PC-9 (cell line): ENCODE results near the gene GYS1. TPM values are rescaled to one million over a fixed set of nuclear protein-coding genes. Genes with fewer than 3 reads are reported as not detected.

Experiments
- BruUV-seq: library from RNA; stranded (reverse); fragments of 400-500 nt; replicated peaks from 2 replicates; lab custom pipeline; 2021; lab: Mats Ljungman, UMichigan
- CTCF ChIA-PET: fragments of 300-600 bp; sonication (Branson Sonifier 250); formaldehyde crosslinking; loops from one replicate; lab custom pipeline; 2022; ENCODE audit warnings: antibody characterized with exemption; lab: Charles Lee
- POLR2A ChIA-PET: fragments of 300-600 bp; sonication (Branson Sonifier 250); formaldehyde crosslinking; loops from one replicate; lab custom pipeline; 2022; ENCODE audit warnings: antibody characterized with exemption; ENCODE audit not compliant: unreplicated experiment; lab: Charles Lee
- DNase-seq, 2 experiments: peaks; one replicate each; pipeline versions ENCODE4 v3.0.0 to v3.0.0-alpha.2; 2015 to 2022; ENCODE audit warnings: mixed read lengths in 1 of 2
- H2AFZ ChIP-seq: fragments of 200-600 bp; sonication (generic); 2 replicates; pipeline ENCODE4 v1.8.1; 2017; ENCODE audit warnings: antibody characterized with exemption
- H3F3A ChIP-seq: fragments of 200-600 bp; sonication (generic); 2 replicates; pipeline ENCODE4 v1.8.1; 2017; ENCODE audit warnings: antibody characterized with exemption, mild to moderate bottlenecking, low read depth; ENCODE audit not compliant: insufficient read depth
- H3K27ac ChIP-seq: fragments of 200-600 bp; sonication (generic); 2 replicates; pipeline ENCODE4 v1.6.1; 2016; ENCODE audit warnings: mixed run types
- H3K27me3 ChIP-seq: fragments of 200-600 bp; sonication (generic); 2 replicates; pipeline ENCODE4 v1.6.1; 2016; ENCODE audit warnings: low read depth, mixed run types; ENCODE audit not compliant: insufficient read depth
- H3K36me3 ChIP-seq: fragments of 200-600 bp; sonication (generic); 2 replicates; pipeline ENCODE4 v1.6.1; 2016; ENCODE audit warnings: low read depth, mixed run types
- H3K4me1 ChIP-seq: fragments of 200-600 bp; sonication (generic); replicated peaks from 2 replicates; pipeline ENCODE4 v1.6.1; 2016; ENCODE audit warnings: mixed run types; ENCODE audit not compliant: insufficient read depth
- H3K4me2 ChIP-seq: fragments of 200-600 bp; sonication (generic); 2 replicates; pipeline ENCODE4 v1.6.1; 2017; ENCODE audit warnings: mixed run types
- H3K4me3 ChIP-seq: fragments of 200-600 bp; sonication (generic); 2 replicates; pipeline ENCODE4 v1.6.1; 2016; ENCODE audit warnings: mixed run types
- H3K79me2 ChIP-seq: fragments of 200-600 bp; sonication (generic); 2 replicates; pipeline ENCODE4 v1.6.1; 2017; ENCODE audit warnings: low read depth, mixed run types
- H3K9me2 ChIP-seq: fragments of 200-600 bp; sonication (generic); 2 replicates; pipeline ENCODE4 v1.8.1; 2017; ENCODE audit warnings: mild to moderate bottlenecking; ENCODE audit not compliant: insufficient read depth
- H3K9me3 ChIP-seq: fragments of 200-600 bp; sonication (generic); 2 replicates; pipeline ENCODE4 v1.8.1; 2016; ENCODE audit warnings: low read depth; ENCODE audit not compliant: insufficient read depth
- H4K20me1 ChIP-seq: fragments of 200-600 bp; sonication (generic); 2 replicates; pipeline ENCODE4 v1.8.1; 2017; ENCODE audit not compliant: insufficient read depth
- EZH2 ChIP-seq: fragments of 200-600 bp; sonication (generic); IDR thresholded peaks from 2 replicates; pipeline ENCODE4 v1.8.0; 2017; ENCODE audit warnings: antibody characterized with exemption, low read depth
- intact Hi-C: fragments of 100-400 bp; cut with micrococcal nuclease; formaldehyde crosslinking; loops from one replicate; pipeline ENCODE4 v1.10.0; 2022; ENCODE audit not compliant: unreplicated experiment
- total RNA-seq: library from RNA; stranded (reverse); gene quantifications from 2 replicates; pipeline ENCODE4 v1.2.3, GENCODE V29; 2021
- TF ChIP-seq, protein P1 (sequence below): fragments of 200-600 bp; sonication (generic); conservative IDR thresholded peaks from 2 replicates; pipeline ENCODE4 v1.6.1; 2017; ENCODE audit warnings: mixed run types, antibody characterized with exemption, mild to moderate bottlenecking, moderate library complexity

The GYS1 gene
- total RNA-seq, 1 experiment from 2014 or later = 54.2 TPM

DNA sequence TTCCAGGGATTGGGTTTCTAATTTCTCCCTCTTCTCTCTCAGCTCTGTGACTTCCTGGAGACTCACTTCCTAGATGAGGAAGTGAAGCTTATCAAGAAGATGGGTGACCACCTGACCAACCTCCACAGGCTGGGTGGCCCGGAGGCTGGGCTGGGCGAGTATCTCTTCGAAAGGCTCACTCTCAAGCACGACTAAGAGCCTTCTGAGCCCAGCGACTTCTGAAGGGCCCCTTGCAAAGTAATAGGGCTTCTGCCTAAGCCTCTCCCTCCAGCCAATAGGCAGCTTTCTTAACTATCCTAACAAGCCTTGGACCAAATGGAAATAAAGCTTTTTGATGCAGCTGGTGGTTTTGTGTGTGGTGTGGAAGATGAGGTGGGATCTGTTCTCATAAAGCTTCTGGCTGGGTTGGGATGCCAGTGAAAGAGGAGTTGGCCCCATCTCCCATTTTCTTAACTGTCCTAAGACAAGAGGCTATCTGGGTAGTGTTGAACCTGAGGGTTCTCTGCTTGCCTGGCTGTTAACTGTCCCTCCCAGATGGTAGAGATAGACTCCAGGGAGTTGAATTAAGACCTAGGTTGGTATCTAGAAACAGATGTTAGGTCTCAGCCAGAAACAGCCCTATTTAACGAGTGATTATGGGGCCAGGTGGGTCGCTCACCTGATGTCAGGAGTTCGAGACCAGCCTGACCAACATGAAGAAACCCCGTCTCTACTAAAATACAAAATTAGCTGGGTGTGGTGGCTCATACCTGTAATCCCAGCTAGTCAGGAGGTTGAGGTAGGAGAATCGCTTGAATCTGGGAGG is 26.4 kb downstream of the GYS1 start:
- DNase-seq = peak in 1 of 2 experiments; percentile 44
- peak overlapping the region; percentile 84 for H3K4me3 ChIP-seq
- ChIA-PET CTCF (no interaction called here), POLR2A (interaction anchor here (0.5 to 1.0 kb wide), 3 partner anchors 27 to 168 kb away, joined by 3 to 16 read pairs (median 5); partner anchors contain the start of genes HSD17B14 and RUVBL2)
- peaks cover 76% of the 10 kb centered on the region for H3F3A ChIP-seq
- peaks cover 33% of the 10 kb centered on the region for H3K4me1 ChIP-seq
- peak overlapping the region; percentile 59 for H3K27ac ChIP-seq
- no peaks in the 10 kb centered on the region for H3K9me3 ChIP-seq
- no peaks in the 10 kb centered on the region for H3K9me2 ChIP-seq
- intact Hi-C loops = loop anchor here (5.0 to 10.0 kb wide), 2 partner anchors 319 to 482 kb away; partner anchors contain the start of gene CA11
- H3K27me3 ChIP-seq = no peaks in the 10 kb centered on the region
- TF ChIP-seq EZH2 = no peak
- TF ChIP-seq, protein P1, sequence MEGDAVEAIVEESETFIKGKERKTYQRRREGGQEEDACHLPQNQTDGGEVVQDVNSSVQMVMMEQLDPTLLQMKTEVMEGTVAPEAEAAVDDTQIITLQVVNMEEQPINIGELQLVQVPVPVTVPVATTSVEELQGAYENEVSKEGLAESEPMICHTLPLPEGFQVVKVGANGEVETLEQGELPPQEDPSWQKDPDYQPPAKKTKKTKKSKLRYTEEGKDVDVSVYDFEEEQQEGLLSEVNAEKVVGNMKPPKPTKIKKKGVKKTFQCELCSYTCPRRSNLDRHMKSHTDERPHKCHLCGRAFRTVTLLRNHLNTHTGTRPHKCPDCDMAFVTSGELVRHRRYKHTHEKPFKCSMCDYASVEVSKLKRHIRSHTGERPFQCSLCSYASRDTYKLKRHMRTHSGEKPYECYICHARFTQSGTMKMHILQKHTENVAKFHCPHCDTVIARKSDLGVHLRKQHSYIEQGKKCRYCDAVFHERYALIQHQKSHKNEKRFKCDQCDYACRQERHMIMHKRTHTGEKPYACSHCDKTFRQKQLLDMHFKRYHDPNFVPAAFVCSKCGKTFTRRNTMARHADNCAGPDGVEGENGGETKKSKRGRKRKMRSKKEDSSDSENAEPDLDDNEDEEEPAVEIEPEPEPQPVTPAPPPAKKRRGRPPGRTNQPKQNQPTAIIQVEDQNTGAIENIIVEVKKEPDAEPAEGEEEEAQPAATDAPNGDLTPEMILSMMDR = no peak
- peaks cover 18% of the 10 kb centered on the region for H3K36me3 ChIP-seq
- H4K20me1 ChIP-seq = peaks cover 22% of the 10 kb centered on the region
- no peak overlapping the region for H2AFZ ChIP-seq
- H3K4me2 ChIP-seq = peak overlapping the region; percentile 84
- BruUV-seq = no TSS peak
- peaks cover 33% of the 10 kb centered on the region for H3K79me2 ChIP-seq

DNA sequence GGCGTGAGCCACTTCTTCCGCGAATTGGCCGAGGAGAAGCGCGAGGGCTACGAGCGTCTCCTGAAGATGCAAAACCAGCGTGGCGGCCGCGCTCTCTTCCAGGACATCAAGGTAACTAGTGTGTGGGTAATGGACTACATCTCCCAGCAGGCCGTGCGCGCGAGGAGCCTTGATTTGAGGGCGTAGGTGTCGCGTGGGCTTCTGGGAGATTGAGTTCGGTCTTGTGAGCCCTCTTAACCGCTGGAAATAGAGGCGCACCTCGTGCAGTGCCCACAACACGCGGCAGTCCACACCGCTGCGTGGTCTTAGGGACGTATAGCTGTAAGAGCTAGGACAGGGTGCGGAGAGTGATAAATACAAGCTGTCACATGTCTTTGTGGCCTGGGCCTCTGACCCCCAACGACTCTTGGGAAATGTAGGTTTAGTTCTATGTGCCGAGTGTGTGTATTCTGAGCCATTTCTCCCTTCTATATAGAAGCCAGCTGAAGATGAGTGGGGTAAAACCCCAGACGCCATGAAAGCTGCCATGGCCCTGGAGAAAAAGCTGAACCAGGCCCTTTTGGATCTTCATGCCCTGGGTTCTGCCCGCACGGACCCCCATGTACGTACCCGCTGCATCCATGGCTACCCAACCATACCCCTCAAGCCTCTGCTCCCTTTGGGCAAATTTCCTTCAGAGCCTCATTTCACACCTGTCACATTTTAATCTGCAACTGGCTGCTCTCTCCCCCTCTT is 27.1 kb downstream of the GYS1 start:
- no peaks in the 10 kb centered on the region for H3K9me2 ChIP-seq
- TF ChIP-seq EZH2 = no peak
- TF ChIP-seq, protein P1 = no peak
- H3K79me2 ChIP-seq = peaks cover 33% of the 10 kb centered on the region
- H3F3A ChIP-seq = peaks cover 77% of the 10 kb centered on the region
- peak overlapping the region; percentile 59 for H3K27ac ChIP-seq
- POLR2A ChIA-PET = interaction anchor here (0.6 kb wide), 1 partner anchor 7 kb away, joined by 3 read pairs; no protein-coding TSS in a partner anchor
- H3K27me3 ChIP-seq = no peaks in the 10 kb centered on the region
- no peak overlapping the region for H2AFZ ChIP-seq
- BruUV-seq = TSS peak; percentile 78
- H3K36me3 ChIP-seq = peaks cover 18% of the 10 kb centered on the region
- intact Hi-C loops = loop anchor here (2.0 to 10.0 kb wide), 3 partner anchors 27 to 481 kb away; partner anchors contain the start of genes CA11, GYS1 and RUVBL2
- peaks cover 22% of the 10 kb centered on the region for H4K20me1 ChIP-seq
- peak; percentile 67 to 83 for DNase-seq
- H3K4me1 ChIP-seq = peaks cover 39% of the 10 kb centered on the region
- CTCF ChIA-PET = no interaction called here
- peak overlapping the region; percentile 84 for H3K4me3 ChIP-seq
- H3K4me2 ChIP-seq = peak overlapping the region; percentile 84
- H3K9me3 ChIP-seq = no peaks in the 10 kb centered on the region
